Loucy (cell line): ENCODE data around the gene COMMD8.

Experiments
- H2AFZ ChIP-seq: fragments of 200-600 bp; sonication (generic); 2 replicates; pipeline ENCODE4 v1.6.0; 2016; ENCODE audit warnings: antibody characterized with exemption, mild to moderate bottlenecking, low read length, moderate library complexity
- H3F3A ChIP-seq: fragments of 200-600 bp; 2 replicates; pipeline ENCODE4 v1.6.0; 2016; ENCODE audit warnings: antibody characterized with exemption, low read depth, mild to moderate bottlenecking
- H3K27me3 ChIP-seq: fragments of 200-600 bp; sonication (generic); 2 replicates; pipeline ENCODE4 v1.6.1; 2014; ENCODE audit warnings: low read length, mild to moderate bottlenecking; ENCODE audit not compliant: insufficient read depth, poor library complexity, severe bottlenecking
- H3K36me3 ChIP-seq: fragments of 200-600 bp; sonication (generic); 2 replicates; pipeline ENCODE4 v1.6.1; 2016; ENCODE audit warnings: low read length; ENCODE audit not compliant: insufficient read depth
- H3K4me1 ChIP-seq: fragments of 200-600 bp; sonication (generic); 2 replicates; pipeline ENCODE4 v1.5.1; 2014; ENCODE audit warnings: low read length, mild to moderate bottlenecking; ENCODE audit not compliant: insufficient read depth, poor library complexity, severe bottlenecking
- H3K4me2 ChIP-seq: fragments of 200-600 bp; sonication (generic); 2 replicates; pipeline ENCODE4 v1.6.0; 2014; ENCODE audit warnings: antibody characterized with exemption, low read length, low read depth, mild to moderate bottlenecking; ENCODE audit not compliant: poor library complexity, severe bottlenecking
- H3K4me3 ChIP-seq: fragments of 200-600 bp; sonication (generic); 2 replicates; pipeline ENCODE4 v1.5.1; 2014; ENCODE audit warnings: low read length, mild to moderate bottlenecking, mixed read lengths; ENCODE audit not compliant: poor library complexity, severe bottlenecking
- H3K79me2 ChIP-seq: fragments of 200-600 bp; sonication (generic); 2 replicates; pipeline ENCODE4 v1.6.1; 2014; ENCODE audit warnings: low read length; ENCODE audit not compliant: insufficient read depth
- H3K9ac ChIP-seq: fragments of 200-600 bp; sonication (generic); 2 replicates; pipeline ENCODE4 v1.6.0; 2014; ENCODE audit warnings: mild to moderate bottlenecking, low read depth, low read length, moderate library complexity; ENCODE audit not compliant: poor library complexity, severe bottlenecking
- H3K9me2 ChIP-seq: fragments of 200-600 bp; sonication (generic); replicated peaks from 2 replicates; pipeline ENCODE4 v1.6.1; 2016; ENCODE audit warnings: low read depth, low read length, mixed read lengths
- H3K9me3 ChIP-seq: fragments of 200-600 bp; sonication (generic); 2 replicates; pipeline ENCODE4 v1.6.1; 2014; ENCODE audit warnings: mild to moderate bottlenecking, antibody characterized with exemption, low read length, low read depth; ENCODE audit not compliant: insufficient read depth
- H4K20me1 ChIP-seq: fragments of 200-600 bp; sonication (generic); 2 replicates; pipeline ENCODE4 v1.6.0; 2014; ENCODE audit warnings: antibody characterized with exemption, low read length, mild to moderate bottlenecking; ENCODE audit not compliant: insufficient read depth, poor library complexity, severe bottlenecking
- EZH2phosphoT487 ChIP-seq: fragments of 200-600 bp; IDR thresholded peaks from 2 replicates; pipeline ENCODE4 v1.6.1; 2018; ENCODE audit warnings: antibody characterized with exemption, mild to moderate bottlenecking, moderate library complexity, borderline replicate concordance
- TF ChIP-seq, protein P1 (sequence below): fragments of 200-600 bp; sonication (generic); conservative IDR thresholded peaks from 2 replicates; pipeline ENCODE4 v1.5.1; 2014; ENCODE audit warnings: mild to moderate bottlenecking, antibody characterized with exemption, low read length

Gene COMMD8

DNA sequence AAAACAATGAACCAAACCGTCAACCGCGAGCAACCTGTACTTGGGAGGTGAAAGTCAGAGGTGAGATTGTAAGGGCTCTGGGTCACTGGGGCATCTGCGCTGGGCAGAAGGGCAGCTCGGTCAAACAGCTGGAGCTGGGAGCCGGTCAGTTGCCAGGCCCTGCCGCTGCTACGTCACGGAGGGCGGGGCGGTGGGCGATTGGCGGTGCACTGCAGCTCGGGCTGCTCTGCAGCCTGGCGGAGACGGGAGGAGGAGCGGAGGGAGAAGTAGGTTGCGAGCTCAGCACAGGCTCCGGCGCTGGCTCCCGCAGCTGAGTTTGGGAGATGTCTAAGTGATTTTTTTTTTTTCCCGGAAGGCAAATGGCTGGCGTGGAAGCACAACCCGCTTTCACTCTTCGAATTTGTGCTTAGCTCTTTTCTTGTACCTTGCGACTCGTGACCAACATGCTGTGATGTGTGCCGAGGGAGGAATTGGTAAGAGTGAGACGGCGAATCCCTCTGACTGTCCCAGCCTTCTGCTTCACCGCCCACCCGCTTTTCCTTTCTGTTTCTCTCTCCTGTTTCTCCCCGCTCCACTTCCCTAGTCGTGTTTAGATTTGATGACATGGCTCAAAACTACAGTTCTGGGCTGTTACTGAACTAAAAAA, 21.7 kb upstream of the COMMD8 start, which contains the start of gene ATP10D:
TSS of gene ATP10D (plus strand) at position 229 of the 646 bp plus-strand sequence. CDS start 27,266 bp downstream, outside the sequence.
- H3K36me3 ChIP-seq = no peaks in the 10 kb centered on the region
- H4K20me1 ChIP-seq = no peaks in the 10 kb centered on the region
- no peaks in the 10 kb centered on the region for H3K27me3 ChIP-seq
- peak within 1 kb of the TSS; percentile 98 for H2AFZ ChIP-seq
- peak within 1 kb of the TSS; percentile 85 for H3K4me2 ChIP-seq
- peaks cover 22% of the 10 kb centered on the region for H3K4me1 ChIP-seq
- 0 out of 2 replicates have a peak, but pooled peaks cover 2% of the 10 kb centered on the region for H3F3A ChIP-seq
- H3K79me2 ChIP-seq = peaks cover 5% of the 10 kb centered on the region; the same call in 1 of the 2 replicates
- no peaks in the 10 kb centered on the region for H3K9me3 ChIP-seq
- peak within 1 kb of the TSS; percentile 80 for H3K9ac ChIP-seq
- H3K9me2 ChIP-seq = no peaks in the 10 kb centered on the region
- TF ChIP-seq EZH2phosphoT487 = no peak
- TF ChIP-seq, protein P1, sequence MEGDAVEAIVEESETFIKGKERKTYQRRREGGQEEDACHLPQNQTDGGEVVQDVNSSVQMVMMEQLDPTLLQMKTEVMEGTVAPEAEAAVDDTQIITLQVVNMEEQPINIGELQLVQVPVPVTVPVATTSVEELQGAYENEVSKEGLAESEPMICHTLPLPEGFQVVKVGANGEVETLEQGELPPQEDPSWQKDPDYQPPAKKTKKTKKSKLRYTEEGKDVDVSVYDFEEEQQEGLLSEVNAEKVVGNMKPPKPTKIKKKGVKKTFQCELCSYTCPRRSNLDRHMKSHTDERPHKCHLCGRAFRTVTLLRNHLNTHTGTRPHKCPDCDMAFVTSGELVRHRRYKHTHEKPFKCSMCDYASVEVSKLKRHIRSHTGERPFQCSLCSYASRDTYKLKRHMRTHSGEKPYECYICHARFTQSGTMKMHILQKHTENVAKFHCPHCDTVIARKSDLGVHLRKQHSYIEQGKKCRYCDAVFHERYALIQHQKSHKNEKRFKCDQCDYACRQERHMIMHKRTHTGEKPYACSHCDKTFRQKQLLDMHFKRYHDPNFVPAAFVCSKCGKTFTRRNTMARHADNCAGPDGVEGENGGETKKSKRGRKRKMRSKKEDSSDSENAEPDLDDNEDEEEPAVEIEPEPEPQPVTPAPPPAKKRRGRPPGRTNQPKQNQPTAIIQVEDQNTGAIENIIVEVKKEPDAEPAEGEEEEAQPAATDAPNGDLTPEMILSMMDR = no peak
- H3K4me3 ChIP-seq = peak within 1 kb of the TSS; percentile 91

- Histone ChIP-seq H3F3A (0 out of 2 replicates have a peak, but pooled peaks cover 2% of the 10 kb centered on the region), H3K4me3 (no peak overlapping the region), H3K4me1 (peaks cover 22% of the 10 kb centered on the region), H3K4me2 (no peak overlapping the region), H3K36me3 (no peaks in the 10 kb centered on the region), H3K9ac (no peak overlapping the region), H3K79me2 (peaks cover 5% of the 10 kb centered on the region; the same call in 1 of the 2 replicates), H4K20me1 (no peaks in the 10 kb centered on the region), H2AFZ (peak overlapping the region; percentile 98), H3K9me2 (no peaks in the 10 kb centered on the region), H3K9me3 (no peaks in the 10 kb centered on the region), H3K27me3 (no peaks in the 10 kb centered on the region)
- TF ChIP-seq, protein P1 = no peak
- TF ChIP-seq EZH2phosphoT487 = no peak
Observed at GRCh38 chr4:47484168-47484567, 20.7 kb upstream of the COMMD8 start.

GRCh38 chr4:47483745-47484144, 20.2 kb upstream of the COMMD8 start:
- H3K36me3 ChIP-seq = no peaks in the 10 kb centered on the region
- no peak overlapping the region for H3K4me2 ChIP-seq

More at GRCh38 chr4:47483745-47484144, 20.2 kb upstream of the COMMD8 start:
- peak overlapping the region; percentile 98 for H2AFZ ChIP-seq
- peaks cover 22% of the 10 kb centered on the region for H3K4me1 ChIP-seq
- H3K27me3 ChIP-seq = no peaks in the 10 kb centered on the region
- no peak for TF ChIP-seq EZH2phosphoT487
- TF ChIP-seq, protein P1 = peak; percentile 35; the same call in 1 of the 2 replicates
- H3K9me3 ChIP-seq = no peaks in the 10 kb centered on the region
- H4K20me1 ChIP-seq = no peaks in the 10 kb centered on the region
- H3K4me3 ChIP-seq = no peak overlapping the region
- H3K9me2 ChIP-seq = no peaks in the 10 kb centered on the region
- 0 out of 2 replicates have a peak, but pooled peaks cover 2% of the 10 kb centered on the region for H3F3A ChIP-seq
- peaks cover 5% of the 10 kb centered on the region; the same call in 1 of the 2 replicates for H3K79me2 ChIP-seq
- no peak overlapping the region for H3K9ac ChIP-seq
